HCT116 (cell line): ENCODE results near the gene KIAA0930.

ENCODE experiments used
- EZH2 ChIP-seq: fragments of 200-600 bp; sonication (generic); IDR thresholded peaks from 2 replicates; pipeline ENCODE4 v1.6.1; 2017; ENCODE audit warnings: antibody characterized with exemption, mixed run types
- REST ChIP-seq: IDR thresholded peaks from 2 replicates; pipeline ENCODE4 v1.6.1; 2012; ENCODE audit warnings: low read depth
- ZNF274 ChIP-seq: fragments of 200-500 bp; sonication (Bioruptor generic); IDR thresholded peaks from 2 replicates; pipeline ENCODE4 v1.6.1; 2014; ENCODE audit warnings: mild to moderate bottlenecking, low read depth, low read length, inconsistent platforms

GRCh38 chr22:45183974-45184373, 56.7 kb downstream of the KIAA0930 start:
- TF ChIP-seq REST (no peak), EZH2 (no peak), ZNF274 (no peak)
